SIG-M5 (cell line): ENCODE measurements around the gene CDCA5.

ENCODE experiments used
- DNase-seq: peaks from one replicate; lab custom pipeline; 2025; lab: John Stamatoyannopoulos, UW

The CDCA5 gene

GRCh38 chr11:65107078-65107477, 23.2 kb upstream of the CDCA5 start:
- no peak for DNase-seq

GRCh38 chr11:65104628-65105027, 20.8 kb upstream of the CDCA5 start:
- DNase-seq, result no peak

- DNase-seq, result no peak
Observed at GRCh38 chr11:65103476-65103875, 19.6 kb upstream of the CDCA5 start.

GRCh38 chr11:65102142-65103095, 18.6 kb upstream of the CDCA5 start:
- DNase-seq, result no peak

- DNase-seq, result no peak
Observed at GRCh38 chr11:65100674-65101350, 17.0 kb upstream of the CDCA5 start.

GRCh38 chr11:65096926-65097325, 13.1 kb upstream of the CDCA5 start:
- no peak for DNase-seq

- peak; percentile 43 for DNase-seq
Observed at GRCh38 chr11:65095974-65096806, 12.3 kb upstream of the CDCA5 start, which contains the start of gene VPS51. VPS51 (plus strand) TSS chr11:65096214; CDS start chr11:65096251, 37 bp downstream.

- no peak for DNase-seq
Observed at GRCh38 chr11:65095427-65095826, 11.6 kb upstream of the CDCA5 start.

GRCh38 chr11:65090628-65091027, 6.8 kb upstream of the CDCA5 start:
- no peak for DNase-seq

- DNase-seq, result no peak
Observed at GRCh38 chr11:65089621-65090020, 5.8 kb upstream of the CDCA5 start.

GRCh38 chr11:65087827-65088226, 4.0 kb upstream of the CDCA5 start:
- no peak for DNase-seq

GRCh38 chr11:65087216-65087615, 3.4 kb upstream of the CDCA5 start:
- DNase-seq, result no peak

- no peak for DNase-seq
Observed at GRCh38 chr11:65086809-65087208, 3.0 kb upstream of the CDCA5 start.

GRCh38 chr11:65085446-65085845, 1.6 kb upstream of the CDCA5 start:
- no peak for DNase-seq

GRCh38 chr11:65084598-65085375, 947 bp upstream of the CDCA5 start:
- no peak for DNase-seq

- no peak for DNase-seq
Observed at GRCh38 chr11:65083134-65083833, 556 bp downstream of the CDCA5 start.

- no peak for DNase-seq
Observed at GRCh38 chr11:65078786-65079342, 5.0 kb downstream of the CDCA5 start.

GRCh38 chr11:65078151-65078550, 5.7 kb downstream of the CDCA5 start:
- no peak for DNase-seq

GRCh38 chr11:65077451-65077850, 6.4 kb downstream of the CDCA5 start:
- no peak for DNase-seq

- no peak for DNase-seq
Observed at GRCh38 chr11:65072631-65072966, 11.2 kb downstream of the CDCA5 start.
